Measurements from ENCODE around the gene MET. TPM values are rescaled to one million over a fixed set of nuclear protein-coding genes. Genes with fewer than 3 reads are reported as not detected.

Gene MET
- total RNA-seq, 1 experiment from 2014 or later, result 200 TPM

GRCh38 chr7:116633131-116633988, 38.6 kb upstream of the MET start:
- Histone ChIP-seq H3K79me2 (ENCODE audit: insufficient read depth, low read length) (no peaks in the 10 kb centered on the region), H3K27ac (ENCODE audit: low read depth, low read length) (peak overlapping the region; percentile 58; the same call in 1 of the 2 replicates), H3K4me1 (ENCODE audit: control insufficient read depth in 1 of 2, insufficient read depth in 2 of 2, low read length in 2 of 2) (peaks cover 33 to 61% of the 10 kb centered on the region in 2 experiments), H4K20me1 (ENCODE audit: insufficient read depth) (no peaks in the 10 kb centered on the region), H2AFZ (ENCODE audit: low read depth, low read length, poor library complexity, severe bottlenecking) (peak overlapping the region; percentile 76), H3K9me3 (ENCODE audit: control insufficient read depth in 1 of 2, insufficient read depth in 1 of 2, low read depth in 1 of 2, low read length in 2 of 2) (no peaks in the 10 kb centered on the region), H3K4me2 (ENCODE audit: low read length) (peak overlapping the region; percentile 61), H3K27me3 (ENCODE audit: insufficient read depth, low read length) (no peaks in the 10 kb centered on the region), H3K9me2 (ENCODE audit: insufficient read depth) (no peaks in the 10 kb centered on the region), H3K36me3 (ENCODE audit: control insufficient read depth in 1 of 2, insufficient read depth in 2 of 2, low read length in 2 of 2) (no peaks in the 10 kb centered on the region), H3K9ac (ENCODE audit: low read length) (peak overlapping the region; percentile 25), H3K4me3 (replicated peaks in 1 of 2; ENCODE audit: low read depth in 1 of 2, low read length in 2 of 2) (peak overlapping the region in 1 of 2 experiments; percentile 21; a peak in 1 of 4 replicates)
- ATAC-seq, result no peak
- ChIA-PET RAD21 (ENCODE audit: low non-redundant PET in 1 of 2, low total read pairs in 2 of 2, uncharacterized antibody in 2 of 2, unreplicated experiment in 2 of 2) (interaction anchor here in 1 of 2 experiments (0.9 kb wide), 1 partner anchor 40 kb away, joined by 3 read pairs; no protein-coding TSS in a partner anchor), POLR2A (interaction anchor here (1.0 kb wide), 1 partner anchor 38 kb away, joined by 3 read pairs; the partner anchor contains the start of gene MET), CTCF (interaction anchor here (0.6 kb wide), 1 partner anchor 37 kb away, joined by 3 read pairs; no protein-coding TSS in a partner anchor)
- no peak for DNase-seq (ENCODE audit: low read depth, low spot score)
- intact Hi-C loops (cut with micrococcal nuclease), result no loop called here
- no peak for TF ChIP-seq SIN3A (IDR thresholded peaks at IDR 0.05; ENCODE audit: low read depth)
- TF ChIP-seq SP1 (IDR thresholded peaks at IDR 0.05; ENCODE audit: low read depth), result peak; percentile 38; the same call in 1 of the 2 replicates
- TF ChIP-seq ZNF274 (IDR thresholded peaks at IDR 0.05; ENCODE audit: low read depth, low read length), result no peak
- no peak for TF ChIP-seq ZFX (IDR thresholded peaks at IDR 0.05)
- TF ChIP-seq CTCF (IDR thresholded peaks at IDR 0.05 in 2 of 3, conservative IDR thresholded peaks at IDR 0.05 in 1 of 3; ENCODE audit: borderline replicate concordance in 1 of 3, insufficient read depth in 1 of 3, low read depth in 2 of 3, low read length in 2 of 3), result peak in 2 of 3 experiments; percentile 20 to 28; a peak in 3 of 6 replicates
- no peak for TF ChIP-seq TCF7L2 (IDR thresholded peaks at IDR 0.05; ENCODE audit: borderline replicate concordance, extremely low read depth, insufficient read depth, insufficient read length)
- peak; percentile 47 for TF ChIP-seq FOSL1 (IDR thresholded peaks at IDR 0.05; ENCODE audit: low read depth)
- TF ChIP-seq JUND (IDR thresholded peaks at IDR 0.05), result peak; percentile 51
- peak; percentile 65 for TF ChIP-seq CEBPB (IDR thresholded peaks at IDR 0.05; ENCODE audit: low read depth)
- TF ChIP-seq MAX (IDR thresholded peaks at IDR 0.05), result 0 out of 2 replicates have a peak, but pooled peaks have one; percentile 39
- peak; percentile 31; the same call in 1 of the 2 replicates for TF ChIP-seq RAD21 (IDR thresholded peaks at IDR 0.05; ENCODE audit: low read depth)
- no TSS peak for BruUV-seq (replicated peaks)

Data from HCT116 (cell line).